DOHH2 (cell line): ENCODE data around the gene RBM20.

Experiments used
- H3F3A ChIP-seq: fragments of 200-600 bp; sonication (generic), shearing (Covaris generic); 2 replicates; pipeline ENCODE4 v1.6.0; 2016; ENCODE audit warnings: antibody characterized with exemption, mild to moderate bottlenecking; ENCODE audit not compliant: control insufficient read depth, insufficient read depth
- H3K27ac ChIP-seq: fragments of 200-600 bp; sonication (generic); 2 replicates; pipeline ENCODE4 v1.5.1; 2014; ENCODE audit warnings: low read depth, mild to moderate bottlenecking, low read length, moderate library complexity
- H3K27me3 ChIP-seq: fragments of 200-600 bp; sonication (generic); 2 replicates; pipeline ENCODE4 v1.6.1; 2014; ENCODE audit warnings: mild to moderate bottlenecking, low read length, mixed read lengths; ENCODE audit not compliant: control insufficient read depth
- H3K36me3 ChIP-seq: fragments of 200-600 bp; sonication (generic); 2 replicates; pipeline ENCODE4 v1.6.1; 2014; ENCODE audit warnings: mild to moderate bottlenecking, low read length, moderate library complexity, mixed read lengths; ENCODE audit not compliant: control insufficient read depth
- H3K4me1 ChIP-seq: fragments of 200-600 bp; sonication (generic); 2 replicates; pipeline ENCODE4 v1.6.1; 2014; ENCODE audit warnings: mild to moderate bottlenecking, low read length, mixed read lengths; ENCODE audit not compliant: control insufficient read depth
- H3K4me2 ChIP-seq: fragments of 200-600 bp; sonication (generic); 2 replicates; pipeline ENCODE4 v1.6.0; 2014; ENCODE audit warnings: mild to moderate bottlenecking, low read length, moderate library complexity
- H3K4me3 ChIP-seq: fragments of 200-600 bp; sonication (generic); 2 replicates; pipeline ENCODE4 v1.5.1; 2014; ENCODE audit warnings: mild to moderate bottlenecking, low read length, mixed read lengths
- H3K79me2 ChIP-seq: fragments of 200-600 bp; sonication (generic); 2 replicates; pipeline ENCODE4 v1.6.1; 2014; ENCODE audit warnings: mild to moderate bottlenecking, low read length, mixed read lengths; ENCODE audit not compliant: control insufficient read depth
- H3K9me2 ChIP-seq: fragments of 200-600 bp; sonication (generic); replicated peaks from 2 replicates; pipeline ENCODE4 v1.6.1; 2014; ENCODE audit warnings: mild to moderate bottlenecking, low read length, mixed read lengths; ENCODE audit not compliant: control insufficient read depth
- H3K9me3 ChIP-seq: fragments of 200-600 bp; sonication (generic); 2 replicates; pipeline ENCODE4 v1.6.1; 2014; ENCODE audit warnings: antibody characterized with exemption, low read length, mixed read lengths; ENCODE audit not compliant: control insufficient read depth, insufficient read depth
- H4K20me1 ChIP-seq: fragments of 200-600 bp; sonication (generic); 2 replicates; pipeline ENCODE4 v1.6.0; 2014; ENCODE audit warnings: low read depth, mild to moderate bottlenecking, antibody characterized with exemption, low read length, moderate library complexity; ENCODE audit not compliant: control insufficient read depth, insufficient read depth
- EZH2phosphoT487 ChIP-seq: fragments of 200-600 bp; sonication (generic); IDR thresholded peaks from 2 replicates; pipeline ENCODE4 v1.6.1; 2017; ENCODE audit warnings: borderline replicate concordance, mild to moderate bottlenecking, antibody characterized with exemption, low read length, moderate library complexity, mixed read lengths
- TF ChIP-seq, protein P1 (sequence below): fragments of 200-600 bp; sonication (generic); IDR thresholded peaks from one replicate; pipeline ENCODE4 v1.5.1; 2014; ENCODE audit warnings: antibody characterized with exemption, mild to moderate bottlenecking, low read depth, low read length; ENCODE audit not compliant: poor library complexity, severe bottlenecking

Gene RBM20

DNA sequence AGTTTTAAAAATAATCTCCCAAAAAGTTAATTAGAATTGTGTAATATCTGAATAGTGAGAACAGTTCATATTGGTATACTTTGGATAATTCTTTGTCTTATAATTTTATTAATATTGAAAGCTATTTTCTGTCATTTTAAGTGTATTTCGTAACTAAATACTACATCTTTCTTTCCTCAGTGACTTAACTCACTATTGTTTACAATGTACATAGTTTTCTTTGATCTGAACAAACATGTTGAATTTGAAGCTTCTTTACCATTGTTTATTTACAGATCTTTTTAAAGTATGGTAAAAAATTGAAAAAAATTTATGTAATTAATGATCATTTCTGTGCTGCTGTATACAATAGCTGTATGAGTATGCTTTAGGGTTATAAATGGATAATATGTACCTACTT lies 232.7 kb downstream of the RBM20 start:
- H3K4me3 ChIP-seq, result no peak overlapping the region
- no peaks in the 10 kb centered on the region for H3K27me3 ChIP-seq
- H3K9me2 ChIP-seq, result no peaks in the 10 kb centered on the region
- TF ChIP-seq, protein P1, sequence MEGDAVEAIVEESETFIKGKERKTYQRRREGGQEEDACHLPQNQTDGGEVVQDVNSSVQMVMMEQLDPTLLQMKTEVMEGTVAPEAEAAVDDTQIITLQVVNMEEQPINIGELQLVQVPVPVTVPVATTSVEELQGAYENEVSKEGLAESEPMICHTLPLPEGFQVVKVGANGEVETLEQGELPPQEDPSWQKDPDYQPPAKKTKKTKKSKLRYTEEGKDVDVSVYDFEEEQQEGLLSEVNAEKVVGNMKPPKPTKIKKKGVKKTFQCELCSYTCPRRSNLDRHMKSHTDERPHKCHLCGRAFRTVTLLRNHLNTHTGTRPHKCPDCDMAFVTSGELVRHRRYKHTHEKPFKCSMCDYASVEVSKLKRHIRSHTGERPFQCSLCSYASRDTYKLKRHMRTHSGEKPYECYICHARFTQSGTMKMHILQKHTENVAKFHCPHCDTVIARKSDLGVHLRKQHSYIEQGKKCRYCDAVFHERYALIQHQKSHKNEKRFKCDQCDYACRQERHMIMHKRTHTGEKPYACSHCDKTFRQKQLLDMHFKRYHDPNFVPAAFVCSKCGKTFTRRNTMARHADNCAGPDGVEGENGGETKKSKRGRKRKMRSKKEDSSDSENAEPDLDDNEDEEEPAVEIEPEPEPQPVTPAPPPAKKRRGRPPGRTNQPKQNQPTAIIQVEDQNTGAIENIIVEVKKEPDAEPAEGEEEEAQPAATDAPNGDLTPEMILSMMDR, result no peak
- TF ChIP-seq EZH2phosphoT487, result no peak
- no peak overlapping the region for H3K27ac ChIP-seq
- H3K9me3 ChIP-seq, result no peaks in the 10 kb centered on the region
- H3K36me3 ChIP-seq, result peaks cover 75% of the 10 kb centered on the region
- H3K4me2 ChIP-seq, result no peak overlapping the region
- H3K4me1 ChIP-seq, result peaks cover 22% of the 10 kb centered on the region
- no peaks in the 10 kb centered on the region for H4K20me1 ChIP-seq
- H3F3A ChIP-seq, result peaks cover 3% of the 10 kb centered on the region; the same call in 1 of the 2 replicates
- H3K79me2 ChIP-seq, result peaks cover 50% of the 10 kb centered on the region

GRCh38 chr10:110880012-110880411 lies 235.9 kb downstream of the RBM20 start:
- no peaks in the 10 kb centered on the region for H3K9me3 ChIP-seq
- H3K27me3 ChIP-seq, result no peaks in the 10 kb centered on the region
- H3K4me1 ChIP-seq, result peaks cover 10% of the 10 kb centered on the region
- H3K9me2 ChIP-seq, result no peaks in the 10 kb centered on the region
- H3K4me2 ChIP-seq, result no peak overlapping the region
- H3K79me2 ChIP-seq, result peaks cover 18% of the 10 kb centered on the region
- H3K27ac ChIP-seq, result no peak overlapping the region
- peaks cover 90% of the 10 kb centered on the region for H3K36me3 ChIP-seq
- peaks cover 7% of the 10 kb centered on the region; the same call in 1 of the 2 replicates for H3F3A ChIP-seq
- no peak overlapping the region for H3K4me3 ChIP-seq
- no peaks in the 10 kb centered on the region for H4K20me1 ChIP-seq
- TF ChIP-seq, protein P1, result no peak
- TF ChIP-seq EZH2phosphoT487, result no peak

- Histone ChIP-seq H3K9me2 (no peaks in the 10 kb centered on the region), H3K9me3 (no peaks in the 10 kb centered on the region), H3K4me3 (no peak overlapping the region), H3K36me3 (peaks cover 90% of the 10 kb centered on the region), H3K79me2 (peaks cover 6% of the 10 kb centered on the region), H3F3A (peaks cover 7% of the 10 kb centered on the region; the same call in 1 of the 2 replicates), H4K20me1 (no peaks in the 10 kb centered on the region), H3K27ac (no peak overlapping the region), H3K4me2 (no peak overlapping the region), H3K4me1 (no peaks in the 10 kb centered on the region; the same call in 1 of the 2 replicates), H3K27me3 (no peaks in the 10 kb centered on the region)
- TF ChIP-seq EZH2phosphoT487, result no peak
- TF ChIP-seq, protein P1, result no peak
Observed at GRCh38 chr10:110881247-110881646, 237.1 kb downstream of the RBM20 start.
